GM12878 (cell line): ENCODE data around the gene KLHL35. TPM values are rescaled to one million over a fixed set of nuclear protein-coding genes. Genes with fewer than 3 reads are reported as not detected.

Source experiments
- ATAC-seq: fragments of 200-7000 bp; cut with Tn5 transposase; 3 replicates; pipeline ENCODE4 v1.9.1; 2020; ENCODE audit warnings: mild to moderate bottlenecking, moderate library complexity
- BruUV-seq: library from RNA; stranded (reverse); fragments of 400-500 nt; replicated peaks from 2 replicates; lab custom pipeline; 2021; lab: Mats Ljungman, UMichigan
- CTCF ChIA-PET: fragments of 300-600 bp; sonication (Branson Sonifier 250); formaldehyde crosslinking; extraction: SDS; loops from one replicate; lab custom pipeline; 2021; ENCODE audit warnings: inconsistent platforms; lab: Yijun Ruan, JAX
- POLR2A ChIA-PET: fragments of 350-600 bp; formaldehyde crosslinking; extraction: SDS; loops from one replicate; lab custom pipeline; 2021; ENCODE audit warnings: inconsistent platforms; lab: Charles Lee
- RAD21 ChIA-PET: fragments of 300-600 bp; sonication (Branson Sonifier 250); formaldehyde crosslinking; loops from one replicate; lab custom pipeline; 2023; ENCODE audit warnings: antibody characterized with exemption; ENCODE audit not compliant: unreplicated experiment; lab: Charles Lee
- SMC1A ChIA-PET: fragments of 300-600 bp; sonication (Branson Sonifier 250); formaldehyde crosslinking; loops from one replicate; lab custom pipeline; 2023; ENCODE audit not compliant: unreplicated experiment, uncharacterized antibody; lab: Charles Lee
- DNase-seq: peaks from one replicate; pipeline ENCODE4 v3.0.0-alpha.2; 2011; ENCODE audit warnings: low read depth, low spot score
- FAIRE-seq: peaks from 3 replicates; lab custom pipeline; 2011; peaks lifted over from hg19 to GRCh38; lab: Jason Lieb, UNC
- H2AFZ ChIP-seq: 2 replicates; pipeline ENCODE4 v1.6.0; 2011; ENCODE audit warnings: low read depth, low read length, control low read depth; ENCODE audit not compliant: control insufficient read depth
- H3K27ac ChIP-seq: 2 replicates; pipeline ENCODE4 v1.5.1; 2011; ENCODE audit warnings: control low read depth; ENCODE audit not compliant: control insufficient read depth, insufficient read depth
- H3K27me3 ChIP-seq, 2 experiments: replicated peaks in 1 of 2; 2 replicates each; pipeline versions ENCODE4 v1.6.0 to v1.6.1; 2011; ENCODE audit warnings: low read length in 1 of 2; ENCODE audit not compliant: control insufficient read depth in 2 of 2, insufficient read depth in 2 of 2
- H3K36me3 ChIP-seq, 2 experiments: 2 replicates each; pipeline ENCODE4 v1.5.1; 2011; ENCODE audit warnings: low read length in 1 of 2; ENCODE audit not compliant: control insufficient read depth in 2 of 2, insufficient read depth in 2 of 2
- H3K4me1 ChIP-seq: 2 replicates; pipeline ENCODE4 v1.6.1; 2011; ENCODE audit warnings: mild to moderate bottlenecking, low read length, moderate library complexity, mixed read lengths; ENCODE audit not compliant: control insufficient read depth, insufficient read depth
- H3K4me2 ChIP-seq: 2 replicates; pipeline ENCODE4 v1.6.0; 2011; ENCODE audit warnings: control low read depth; ENCODE audit not compliant: control insufficient read depth, insufficient read depth
- H3K4me3 ChIP-seq: fragments of 200-600 bp; sonication (generic); 2 replicates; pipeline ENCODE4 v1.5.1; 2016
- H3K79me2 ChIP-seq: 2 replicates; pipeline ENCODE4 v1.6.0; 2011; ENCODE audit warnings: low read length; ENCODE audit not compliant: control insufficient read depth, insufficient read depth
- H3K9ac ChIP-seq: 2 replicates; pipeline ENCODE4 v1.8.0; 2011; ENCODE audit warnings: low read length, control low read depth, mixed read lengths; ENCODE audit not compliant: control insufficient read depth, insufficient read depth
- H3K9me3 ChIP-seq: replicated peaks from 3 replicates; pipeline ENCODE4 v1.5.1; 2011; ENCODE audit warnings: mild to moderate bottlenecking, low read length; ENCODE audit not compliant: control insufficient read depth, insufficient read depth
- H4K20me1 ChIP-seq: 2 replicates; pipeline ENCODE4 v1.6.0; 2011; ENCODE audit not compliant: control insufficient read depth, insufficient read depth
- ATF7 ChIP-seq: fragments of 450-650 bp; IDR thresholded peaks from 2 replicates; pipeline ENCODE4 v1.6.1; 2016; ENCODE audit warnings: low read depth, mild to moderate bottlenecking
- CUX1 ChIP-seq: IDR thresholded peaks from 2 replicates; pipeline ENCODE4 v1.6.1; 2012; ENCODE audit warnings: improper control_type of control experiment, low read depth, low read length; ENCODE audit not compliant: insufficient replicate concordance
- HCFC1 ChIP-seq: fragments of 150-350 bp; IDR thresholded peaks from 2 replicates; pipeline ENCODE4 v1.6.1; 2014; ENCODE audit warnings: low read length
- KDM1A ChIP-seq: fragments of 200-600 bp; sonication (generic); IDR thresholded peaks from 2 replicates; pipeline ENCODE4 v1.6.1; 2016; ENCODE audit warnings: borderline replicate concordance
- WGBS: methylation state at CpG from one replicate; pipeline ENCODE4 v1.1.6; 2016; ENCODE audit warnings: low lambda C conversion rate; ENCODE audit not compliant: insufficient replicate concordance, insufficient coverage; ENCODE audit errors: missing lambda C conversion rate; 5-methylcytosine and 5-hydroxymethylcytosine counted together
- in situ Hi-C: fragments of 300-500 bp; cut with MboI; formaldehyde crosslinking; loops from 9 replicates; pipeline ENCODE4 v1.14.3; 2018; ENCODE audit warnings: mixed read lengths
- intact Hi-C: fragments of 100-400 bp; cut with micrococcal nuclease; formaldehyde crosslinking; loops from one replicate; pipeline ENCODE4 v1.14.2; 2022; ENCODE audit not compliant: unreplicated experiment
- polyA plus RNA-seq, 11 experiments: library from polyadenylated mRNA; depleted of rRNA in 4 of 11; unstranded in 6 of 11; stranded (reverse) in 5 of 11; fragments of >200 nt; fragmentation: Nextera tagmentation in 4 of 11; fragmentation: Illumina TruSeq in 1 of 11; extraction: Ambion mirVana in 4 of 11; extraction: Trizol in 1 of 11; gene quantifications; 1 replicate in 1 of 11; 2 replicates in 10 of 11; pipeline versions ENCODE4 v1.2.1 to v1.2.3, GENCODE V29; 2011 to 2016; ENCODE audit warnings: inconsistent platforms in 2 of 11, missing spikeins in 2 of 11, low read depth in 1 of 11
- total RNA-seq, 4 experiments: library from RNA; depleted of rRNA in 3 of 4; stranded (reverse); fragments of >200 nt in 3 of 4; fragmentation: Illumina TruSeq in 1 of 4; extraction: Trizol in 1 of 4; gene quantifications; 2 replicates each; pipeline versions ENCODE4 v1.2.1 to v1.2.3, GENCODE V29; 2013 to 2021

The KLHL35 gene
- total and polyA plus RNA-seq, 10 of the 15 experiments (the other 5 are each of a cell fraction or from before 2014, with no cell fraction given), result 0.04 to 0.34 (median 0.13) TPM; not detected in 1

- intact Hi-C loops, result no loop called here
- POLR2A ChIA-PET, result no interaction called here
- CTCF ChIA-PET, result interaction anchor here (0.8 to 1.6 kb wide), 3 partner anchors 11 to 98 kb away, joined by 3 to 5 read pairs (median 3); no protein-coding TSS in a partner anchor
These were observed 1.0 kb upstream of the KLHL35 start for GRCh38 chr11:75434051-75434450.

More at GRCh38 chr11:75434051-75434450, 1.0 kb upstream of the KLHL35 start:
- TF ChIP-seq HCFC1, result no peak
- TF ChIP-seq CUX1, result no peak
- TF ChIP-seq KDM1A, result no peak
- no peak for TF ChIP-seq ATF7
- RAD21 ChIA-PET, result interaction anchor here (1.2 kb wide), 1 partner anchor 154 kb away, joined by 3 read pairs; no protein-coding TSS in a partner anchor
- no peak for FAIRE-seq
- no peak overlapping the region for H3K27ac ChIP-seq
- SMC1A ChIA-PET, result no interaction called here
- H3K4me3 ChIP-seq, result no peak overlapping the region
- no peak for ATAC-seq
- no peak for DNase-seq
- H3K27me3 ChIP-seq, result peaks cover 4 to 14% of the 10 kb centered on the region in 2 experiments
- no peak overlapping the region for H3K4me2 ChIP-seq
- no peaks in the 10 kb centered on the region for H3K79me2 ChIP-seq
- no peaks in the 10 kb centered on the region for H3K4me1 ChIP-seq
- BruUV-seq, result no TSS peak
- no peak overlapping the region for H2AFZ ChIP-seq
- no peaks in the 10 kb centered on the region; the same call in 1 of the 2 replicates for H4K20me1 ChIP-seq
- peaks cover 2% of the 10 kb centered on the region; the same call in 1 of the 3 replicates for H3K9me3 ChIP-seq
- no peak overlapping the region for H3K9ac ChIP-seq
- 58% methylated on average over 4 of the region's 4 CpGs for WGBS
- in situ Hi-C loops, result no loop called here
- no peaks in the 10 kb centered on the region for H3K36me3 ChIP-seq
